HG03378 (cell line): ENCODE results near the gene FGF7.
"Not testable (repeated sequence)": the region's sequence is repeated elsewhere in the genome, so short reads cannot be mapped to it uniquely, and the experiment has no call there.

Experiments used
- ATAC-seq: cut with Tn5 transposase; IDR thresholded peaks from one replicate; pipeline ENCODE4 v1.9.1; 2021; ENCODE audit warnings: mild to moderate bottlenecking, moderate library complexity; ENCODE audit not compliant: unreplicated experiment

The FGF7 gene

GRCh38 chr15:49492151-49492550 lies 69.1 kb downstream of the FGF7 start:
- no peak for ATAC-seq

- ATAC-seq: no peak
Measured at GRCh38 chr15:49492830-49493229, 69.8 kb downstream of the FGF7 start.

- no peak for ATAC-seq
Measured at GRCh38 chr15:49494842-49495241, 71.8 kb downstream of the FGF7 start.

GRCh38 chr15:49495993-49496753 lies 73.1 kb downstream of the FGF7 start:
- ATAC-seq: no peak

GRCh38 chr15:49501586-49501985 lies 78.5 kb downstream of the FGF7 start:
- ATAC-seq: no peak

- ATAC-seq: no peak
Measured at GRCh38 chr15:49506341-49506740, 83.3 kb downstream of the FGF7 start.

- no peak for ATAC-seq
Measured at GRCh38 chr15:49507261-49507660, 84.2 kb downstream of the FGF7 start.

- ATAC-seq: not testable (repeated sequence)
Measured at GRCh38 chr15:49512739-49513138, 89.7 kb downstream of the FGF7 start.

GRCh38 chr15:49521802-49522201 lies 98.8 kb downstream of the FGF7 start:
- ATAC-seq: no peak

GRCh38 chr15:49528289-49528688 lies 105.2 kb downstream of the FGF7 start:
- ATAC-seq: no peak

- ATAC-seq: no peak
Measured at GRCh38 chr15:49530092-49530491, 107.0 kb downstream of the FGF7 start.
